Ishikawa (cell line): Measurements from ENCODE around the gene TMEM100.
A peak's percentile ranks its signal among the peaks of the same experiment; 100 is the strongest.

Experiments
- CEBPB ChIP-seq: IDR thresholded peaks from 2 replicates; pipeline ENCODE4 v1.6.1; 2012
- CREB1 ChIP-seq: IDR thresholded peaks from 2 replicates; pipeline ENCODE4 v1.6.1; 2012; ENCODE audit warnings: low read depth
- EGR1 ChIP-seq: IDR thresholded peaks from 2 replicates; pipeline ENCODE4 v1.6.1; 2012
- EP300 ChIP-seq: IDR thresholded peaks from 2 replicates; pipeline ENCODE4 v1.6.1; 2012; ENCODE audit warnings: borderline replicate concordance
- FOXM1 ChIP-seq: IDR thresholded peaks from 2 replicates; pipeline ENCODE4 v1.6.1; 2012; ENCODE audit warnings: low read depth, borderline replicate concordance
- NFIC ChIP-seq: IDR thresholded peaks from 2 replicates; pipeline ENCODE4 v1.6.1; 2012
- RAD21 ChIP-seq: IDR thresholded peaks from 2 replicates; pipeline ENCODE4 v1.6.1; 2012; ENCODE audit warnings: low read depth
- TAF1 ChIP-seq: IDR thresholded peaks from 2 replicates; pipeline ENCODE4 v1.6.1; 2012; ENCODE audit warnings: low read depth, mild to moderate bottlenecking
- TCF12 ChIP-seq: IDR thresholded peaks from 2 replicates; pipeline ENCODE4 v1.6.1; 2012; ENCODE audit warnings: low read depth
- TEAD4 ChIP-seq: IDR thresholded peaks from 2 replicates; pipeline ENCODE4 v1.6.1; 2012
- YY1 ChIP-seq: IDR thresholded peaks from 2 replicates; pipeline ENCODE4 v1.6.1; 2012; ENCODE audit warnings: low read depth
- ZBTB7A ChIP-seq: IDR thresholded peaks from 2 replicates; pipeline ENCODE4 v1.6.1; 2012; ENCODE audit warnings: low read depth
- TF ChIP-seq, protein P1 (sequence below): IDR thresholded peaks from 2 replicates; pipeline ENCODE4 v1.6.1; 2012; ENCODE audit warnings: low read depth, mild to moderate bottlenecking
- TF ChIP-seq, protein P2 (sequence below): IDR thresholded peaks from 2 replicates; pipeline ENCODE4 v1.6.1; 2012
- TF ChIP-seq, protein P3 (sequence below): IDR thresholded peaks from 2 replicates; pipeline ENCODE4 v1.6.1; 2012

The TMEM100 gene

DNA sequence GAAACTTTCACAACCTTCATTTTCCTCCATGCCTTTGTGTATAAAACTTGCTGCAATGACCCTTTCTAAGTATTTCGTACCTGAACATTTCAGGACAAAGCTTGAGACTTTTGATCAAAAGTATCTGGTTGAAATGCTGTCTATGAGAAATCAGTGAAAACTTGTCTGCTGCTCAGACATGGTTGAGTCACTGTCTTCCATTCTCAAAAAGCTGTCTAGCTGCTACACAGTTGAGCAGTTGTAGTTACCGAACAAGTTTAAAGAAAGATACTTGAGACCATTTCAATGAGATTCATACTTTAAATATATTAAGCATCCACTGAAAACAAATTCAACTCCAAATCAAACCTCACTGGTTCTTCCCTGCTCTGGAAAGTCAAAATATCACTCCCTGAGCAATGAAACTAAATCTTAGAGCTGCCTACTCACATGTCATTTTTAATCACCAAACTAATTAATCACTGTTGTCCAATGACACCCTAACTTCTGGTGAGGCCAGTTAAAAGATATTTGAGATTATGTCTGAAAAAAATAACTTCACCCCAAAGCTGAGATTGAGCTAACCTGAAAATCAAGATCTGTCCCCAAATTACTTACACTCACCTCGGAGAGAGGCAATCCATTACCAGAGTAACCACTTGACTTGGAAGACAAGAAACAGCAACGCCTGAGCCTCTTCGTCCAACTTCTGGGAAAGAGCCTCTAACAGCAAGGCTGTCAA lies 488 bp downstream of the TMEM100 start:
- TF ChIP-seq TCF12 (no peak), ZBTB7A (no peak), RAD21 (no peak), TEAD4 (no peak), TAF1 (no peak), FOXM1 (no peak), CEBPB (no peak), NFIC (no peak), EP300 (no peak), YY1 (no peak), CREB1 (no peak)
- TF ChIP-seq, protein P1, sequence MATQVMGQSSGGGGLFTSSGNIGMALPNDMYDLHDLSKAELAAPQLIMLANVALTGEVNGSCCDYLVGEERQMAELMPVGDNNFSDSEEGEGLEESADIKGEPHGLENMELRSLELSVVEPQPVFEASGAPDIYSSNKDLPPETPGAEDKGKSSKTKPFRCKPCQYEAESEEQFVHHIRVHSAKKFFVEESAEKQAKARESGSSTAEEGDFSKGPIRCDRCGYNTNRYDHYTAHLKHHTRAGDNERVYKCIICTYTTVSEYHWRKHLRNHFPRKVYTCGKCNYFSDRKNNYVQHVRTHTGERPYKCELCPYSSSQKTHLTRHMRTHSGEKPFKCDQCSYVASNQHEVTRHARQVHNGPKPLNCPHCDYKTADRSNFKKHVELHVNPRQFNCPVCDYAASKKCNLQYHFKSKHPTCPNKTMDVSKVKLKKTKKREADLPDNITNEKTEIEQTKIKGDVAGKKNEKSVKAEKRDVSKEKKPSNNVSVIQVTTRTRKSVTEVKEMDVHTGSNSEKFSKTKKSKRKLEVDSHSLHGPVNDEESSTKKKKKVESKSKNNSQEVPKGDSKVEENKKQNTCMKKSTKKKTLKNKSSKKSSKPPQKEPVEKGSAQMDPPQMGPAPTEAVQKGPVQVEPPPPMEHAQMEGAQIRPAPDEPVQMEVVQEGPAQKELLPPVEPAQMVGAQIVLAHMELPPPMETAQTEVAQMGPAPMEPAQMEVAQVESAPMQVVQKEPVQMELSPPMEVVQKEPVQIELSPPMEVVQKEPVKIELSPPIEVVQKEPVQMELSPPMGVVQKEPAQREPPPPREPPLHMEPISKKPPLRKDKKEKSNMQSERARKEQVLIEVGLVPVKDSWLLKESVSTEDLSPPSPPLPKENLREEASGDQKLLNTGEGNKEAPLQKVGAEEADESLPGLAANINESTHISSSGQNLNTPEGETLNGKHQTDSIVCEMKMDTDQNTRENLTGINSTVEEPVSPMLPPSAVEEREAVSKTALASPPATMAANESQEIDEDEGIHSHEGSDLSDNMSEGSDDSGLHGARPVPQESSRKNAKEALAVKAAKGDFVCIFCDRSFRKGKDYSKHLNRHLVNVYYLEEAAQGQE, result no peak
- TF ChIP-seq, protein P2, sequence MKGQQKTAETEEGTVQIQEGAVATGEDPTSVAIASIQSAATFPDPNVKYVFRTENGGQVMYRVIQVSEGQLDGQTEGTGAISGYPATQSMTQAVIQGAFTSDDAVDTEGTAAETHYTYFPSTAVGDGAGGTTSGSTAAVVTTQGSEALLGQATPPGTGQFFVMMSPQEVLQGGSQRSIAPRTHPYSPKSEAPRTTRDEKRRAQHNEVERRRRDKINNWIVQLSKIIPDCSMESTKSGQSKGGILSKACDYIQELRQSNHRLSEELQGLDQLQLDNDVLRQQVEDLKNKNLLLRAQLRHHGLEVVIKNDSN, result no peak

DNA sequence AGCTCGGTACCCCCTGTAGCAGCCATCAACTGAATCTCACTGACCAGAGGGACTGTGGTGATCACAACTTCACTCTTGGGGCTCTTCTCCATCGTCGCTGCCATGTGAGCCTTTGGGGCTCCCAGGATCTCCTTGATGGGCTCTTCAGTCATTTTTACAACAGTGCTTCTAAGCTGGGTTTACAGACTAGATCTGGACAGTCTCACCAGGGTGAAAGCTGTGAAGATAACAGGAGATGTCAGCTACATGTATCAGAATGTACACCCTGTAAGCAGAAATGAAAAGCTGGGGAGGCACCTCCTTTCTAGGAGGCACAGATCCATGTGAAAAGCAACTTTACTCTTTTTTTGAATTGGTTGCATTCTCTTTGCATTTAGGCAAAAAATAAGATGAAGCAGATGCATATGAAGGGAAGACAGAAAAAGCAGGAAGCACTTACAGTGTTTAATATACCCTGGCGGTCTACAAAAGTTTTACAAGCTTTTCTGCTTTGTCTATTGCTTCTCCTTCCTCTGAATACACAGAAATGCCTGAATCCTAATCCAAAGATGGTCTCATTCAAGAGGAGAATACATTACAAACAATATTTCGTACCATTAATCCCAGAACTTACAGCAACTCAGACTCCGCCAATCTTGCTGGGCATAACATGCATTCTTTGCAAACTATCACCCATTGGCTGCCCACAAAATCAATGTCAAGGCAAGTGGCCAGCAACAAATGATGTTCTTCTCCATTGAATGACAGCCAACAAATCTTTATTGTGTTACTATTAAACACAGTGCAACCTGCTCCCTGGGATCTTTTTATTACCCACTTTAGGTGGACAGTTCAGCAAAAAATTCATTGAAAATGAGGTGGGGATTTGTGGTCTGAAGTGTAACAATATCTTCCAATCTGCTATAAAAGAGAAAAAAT lies 1.5 kb downstream of the TMEM100 start:
- no peak for TF ChIP-seq EGR1
- no peak for TF ChIP-seq RAD21
- no peak for TF ChIP-seq TEAD4
- TF ChIP-seq CEBPB, result no peak
- no peak for TF ChIP-seq NFIC
- TF ChIP-seq, protein P3, sequence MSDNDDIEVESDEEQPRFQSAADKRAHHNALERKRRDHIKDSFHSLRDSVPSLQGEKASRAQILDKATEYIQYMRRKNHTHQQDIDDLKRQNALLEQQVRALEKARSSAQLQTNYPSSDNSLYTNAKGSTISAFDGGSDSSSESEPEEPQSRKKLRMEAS, result no peak
- no peak for TF ChIP-seq YY1
- TF ChIP-seq EP300, result no peak
- TF ChIP-seq TCF12, result no peak

DNA sequence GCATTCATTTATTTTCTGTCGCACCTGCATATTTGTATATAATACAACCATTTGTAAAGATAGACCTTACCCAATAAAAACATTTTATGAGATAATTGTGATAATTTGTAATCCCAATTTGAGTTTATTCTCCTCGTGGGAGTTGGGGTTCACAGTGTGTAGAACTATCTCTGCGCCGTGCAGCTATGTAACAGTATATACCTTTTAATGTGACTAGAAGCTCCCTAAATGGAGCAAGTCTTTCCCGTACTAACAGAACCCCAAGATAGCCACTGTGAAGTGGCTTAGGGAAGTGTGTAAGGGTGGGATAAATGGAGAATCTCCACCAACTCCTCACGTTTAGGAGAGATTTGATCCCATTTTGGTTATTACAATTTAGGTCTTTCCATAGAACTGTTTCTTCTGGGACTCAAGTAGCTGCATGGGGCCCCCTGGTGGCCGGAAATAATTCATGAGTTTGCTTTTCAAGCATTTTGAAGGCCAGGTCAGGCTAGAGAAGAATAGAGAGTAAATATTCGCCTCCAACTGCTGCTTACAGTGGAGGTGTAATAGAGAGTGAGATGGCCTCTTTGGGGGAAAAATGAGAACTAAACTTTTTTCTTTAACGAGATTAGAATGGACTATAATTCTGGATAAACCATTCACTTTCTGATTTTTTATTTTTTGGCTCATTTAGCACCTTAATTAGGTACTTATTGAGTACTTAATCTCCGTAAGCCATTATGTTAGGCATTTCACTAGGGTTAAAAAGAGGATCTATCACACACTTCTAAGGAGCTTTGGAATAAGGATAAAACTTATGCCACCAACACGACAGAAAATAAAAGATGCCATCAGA lies 4.5 kb downstream of the TMEM100 start:
- TF ChIP-seq, protein P1, result no peak
- TF ChIP-seq CEBPB (no peak), EP300 (no peak), RAD21 (peak; percentile 67)

DNA sequence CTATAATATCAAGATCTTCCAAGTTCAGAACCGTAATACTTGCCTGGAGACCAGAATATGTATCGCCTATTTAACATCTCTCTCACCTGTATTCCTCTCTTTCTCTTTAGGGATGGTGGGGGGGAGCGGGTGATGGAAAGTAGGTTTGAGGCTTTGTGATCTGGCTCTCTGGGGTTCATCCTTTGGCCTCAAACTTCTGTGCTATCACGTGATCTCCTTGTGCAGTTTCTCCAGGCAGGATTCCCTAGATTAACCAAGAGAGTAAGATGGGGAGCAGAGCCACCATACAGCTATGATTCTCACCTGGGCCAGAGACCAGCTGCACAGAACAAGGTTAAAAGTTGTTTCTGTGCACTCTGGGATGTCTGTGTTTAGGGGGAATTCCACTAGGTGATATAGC lies 5.2 kb downstream of the TMEM100 start:
- no peak for TF ChIP-seq EGR1
- TF ChIP-seq RAD21, result no peak
- TF ChIP-seq TAF1, result no peak
- no peak for TF ChIP-seq TCF12
- TF ChIP-seq, protein P3, result no peak
- no peak for TF ChIP-seq ZBTB7A
- no peak for TF ChIP-seq EP300
- no peak for TF ChIP-seq TEAD4
- TF ChIP-seq YY1, result no peak
- no peak for TF ChIP-seq FOXM1
- no peak for TF ChIP-seq CREB1
- TF ChIP-seq, protein P1, result no peak
- TF ChIP-seq, protein P2, result no peak
